GM06990 (cell line): ENCODE data around the gene MIER3.

Experiments
- DNase-seq: peaks from one replicate; pipeline ENCODE4 v3.0.0-alpha.2; 2011; ENCODE audit not compliant: insufficient read length; ENCODE audit errors: extremely low read depth
- H3K27me3 ChIP-seq: replicated peaks from 2 replicates; pipeline ENCODE4 v1.6.0; 2011; ENCODE audit warnings: low read length; ENCODE audit not compliant: control insufficient read depth, insufficient read depth
- H3K36me3 ChIP-seq: 2 replicates; pipeline ENCODE4 v1.5.1; 2011; ENCODE audit warnings: low read length; ENCODE audit not compliant: control insufficient read depth, insufficient read depth
- H3K4me3 ChIP-seq: replicated peaks from 2 replicates; pipeline ENCODE4 v1.5.1; 2011; ENCODE audit warnings: low read depth, mild to moderate bottlenecking, control low read depth, low read length
- TF ChIP-seq, protein P1 (sequence below): IDR thresholded peaks from 2 replicates; pipeline ENCODE4 v1.5.1; 2011; ENCODE audit warnings: low read length, control low read depth, mild to moderate bottlenecking, inconsistent platforms; ENCODE audit not compliant: insufficient read depth, poor library complexity, severe bottlenecking

MIER3 gene

GRCh38 chr5:56918054-56918453 is 33.9 kb downstream of the MIER3 start:
- Histone ChIP-seq H3K27me3 (no peaks in the 10 kb centered on the region), H3K36me3 (peaks cover 2% of the 10 kb centered on the region), H3K4me3 (no peak overlapping the region)
- no peak for DNase-seq
- TF ChIP-seq, protein P1, sequence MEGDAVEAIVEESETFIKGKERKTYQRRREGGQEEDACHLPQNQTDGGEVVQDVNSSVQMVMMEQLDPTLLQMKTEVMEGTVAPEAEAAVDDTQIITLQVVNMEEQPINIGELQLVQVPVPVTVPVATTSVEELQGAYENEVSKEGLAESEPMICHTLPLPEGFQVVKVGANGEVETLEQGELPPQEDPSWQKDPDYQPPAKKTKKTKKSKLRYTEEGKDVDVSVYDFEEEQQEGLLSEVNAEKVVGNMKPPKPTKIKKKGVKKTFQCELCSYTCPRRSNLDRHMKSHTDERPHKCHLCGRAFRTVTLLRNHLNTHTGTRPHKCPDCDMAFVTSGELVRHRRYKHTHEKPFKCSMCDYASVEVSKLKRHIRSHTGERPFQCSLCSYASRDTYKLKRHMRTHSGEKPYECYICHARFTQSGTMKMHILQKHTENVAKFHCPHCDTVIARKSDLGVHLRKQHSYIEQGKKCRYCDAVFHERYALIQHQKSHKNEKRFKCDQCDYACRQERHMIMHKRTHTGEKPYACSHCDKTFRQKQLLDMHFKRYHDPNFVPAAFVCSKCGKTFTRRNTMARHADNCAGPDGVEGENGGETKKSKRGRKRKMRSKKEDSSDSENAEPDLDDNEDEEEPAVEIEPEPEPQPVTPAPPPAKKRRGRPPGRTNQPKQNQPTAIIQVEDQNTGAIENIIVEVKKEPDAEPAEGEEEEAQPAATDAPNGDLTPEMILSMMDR, result no peak

GRCh38 chr5:56917534-56917933 is 34.4 kb downstream of the MIER3 start:
- no peak overlapping the region for H3K4me3 ChIP-seq
- TF ChIP-seq, protein P1, result no peak
- no peak for DNase-seq
- H3K27me3 ChIP-seq, result no peaks in the 10 kb centered on the region
- H3K36me3 ChIP-seq, result no peaks in the 10 kb centered on the region; the same call in 1 of the 2 replicates

- TF ChIP-seq, protein P1, result no peak
- H3K27me3 ChIP-seq, result no peaks in the 10 kb centered on the region
- H3K36me3 ChIP-seq, result no peaks in the 10 kb centered on the region
- no peak for DNase-seq
- no peak overlapping the region for H3K4me3 ChIP-seq
These were observed 37.2 kb downstream of the MIER3 start for GRCh38 chr5:56914678-56915077.

DNA sequence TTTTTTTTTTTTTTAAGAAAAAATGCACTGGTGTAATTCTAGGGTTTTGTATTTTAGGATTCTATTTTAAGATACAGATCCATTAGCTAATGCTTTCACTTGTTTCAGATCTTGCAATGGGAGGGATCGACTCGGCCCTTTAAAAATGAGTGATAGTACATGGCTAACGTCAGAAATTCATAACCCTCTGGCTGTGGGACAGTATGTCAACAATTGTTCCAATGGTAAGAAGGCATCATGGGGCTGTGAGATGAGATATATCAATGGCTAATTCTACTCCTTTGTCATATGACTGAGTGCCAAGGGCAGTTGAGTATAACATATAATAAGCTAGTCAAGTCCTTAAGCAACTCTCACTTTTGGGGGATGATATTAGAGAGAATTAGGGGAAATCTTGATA is 38.2 kb downstream of the MIER3 start:
- Histone ChIP-seq H3K4me3 (no peak overlapping the region), H3K36me3 (no peaks in the 10 kb centered on the region), H3K27me3 (no peaks in the 10 kb centered on the region)
- TF ChIP-seq, protein P1, result no peak
- DNase-seq, result no peak

DNA sequence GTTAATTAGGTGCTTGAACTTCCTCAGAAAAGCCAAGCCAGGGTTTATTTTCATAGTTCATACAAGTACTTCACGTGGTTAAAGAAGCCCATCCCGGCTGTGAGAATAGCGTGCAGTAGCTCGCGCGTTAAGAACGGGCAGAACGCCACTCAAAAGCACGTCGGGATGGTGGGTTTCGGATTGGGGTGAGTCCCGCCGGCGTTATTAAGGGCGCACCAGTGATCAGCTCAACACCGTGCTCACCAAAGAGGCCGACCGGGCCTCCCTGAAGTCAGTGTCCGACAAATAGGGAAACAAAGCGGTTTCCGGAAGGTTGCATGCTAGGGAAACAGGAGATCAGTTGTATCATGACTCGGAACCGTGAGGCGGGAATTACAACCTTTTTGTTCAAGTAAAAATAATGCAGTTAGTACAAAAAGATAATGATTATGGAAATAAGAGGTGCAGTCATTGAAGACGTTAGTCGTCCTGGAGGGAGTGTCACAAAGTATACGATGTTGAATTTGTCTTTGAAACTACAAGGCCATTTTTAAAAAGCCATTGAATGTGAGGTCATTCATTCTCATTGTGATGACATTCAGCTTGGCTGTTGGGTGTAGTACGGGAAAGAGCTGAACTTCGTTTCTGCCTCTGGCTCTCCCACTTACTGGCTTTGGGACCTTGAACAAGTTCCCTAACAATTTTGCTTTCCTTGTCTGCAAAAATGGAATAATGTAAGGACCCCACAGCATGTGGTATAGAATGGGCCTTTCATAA is 41.5 kb downstream of the MIER3 start:
- TF ChIP-seq, protein P1, result no peak
- Histone ChIP-seq H3K4me3 (peak overlapping the region; percentile 74), H3K27me3 (no peaks in the 10 kb centered on the region), H3K36me3 (no peaks in the 10 kb centered on the region)
- DNase-seq, result no peak
